Kasumi-1 (cell line): Measurements from ENCODE around the gene RNF212B.
"Not testable (repeated sequence)": the region's sequence is repeated elsewhere in the genome, so short reads cannot be mapped to it uniquely, and the experiment has no call there.

Source experiments
- DNase-seq, 2 experiments: peaks; one replicate each; lab custom pipeline; 2025; lab: John Stamatoyannopoulos, UW

Gene RNF212B

DNA sequence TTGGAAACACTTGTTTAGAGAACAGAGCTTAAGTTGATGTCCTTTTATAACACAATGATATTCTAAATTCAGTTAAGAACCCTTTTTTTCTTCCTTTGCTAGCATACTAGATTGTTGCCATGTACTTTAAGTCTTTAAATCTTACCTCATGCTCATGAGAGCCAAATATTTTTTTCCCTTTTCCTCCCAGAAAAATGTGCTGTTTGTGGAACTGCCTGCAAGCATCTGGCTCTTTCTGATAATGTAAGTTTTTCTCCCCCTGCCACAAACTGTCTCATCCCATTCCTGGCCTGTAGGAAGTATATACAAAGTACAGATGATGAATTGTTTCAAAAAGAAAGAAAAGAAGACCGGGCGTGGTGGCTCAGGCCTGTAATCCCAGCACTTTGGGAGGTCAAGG is 5.3 kb downstream of the RNF212B start:
- no peak for DNase-seq

DNA sequence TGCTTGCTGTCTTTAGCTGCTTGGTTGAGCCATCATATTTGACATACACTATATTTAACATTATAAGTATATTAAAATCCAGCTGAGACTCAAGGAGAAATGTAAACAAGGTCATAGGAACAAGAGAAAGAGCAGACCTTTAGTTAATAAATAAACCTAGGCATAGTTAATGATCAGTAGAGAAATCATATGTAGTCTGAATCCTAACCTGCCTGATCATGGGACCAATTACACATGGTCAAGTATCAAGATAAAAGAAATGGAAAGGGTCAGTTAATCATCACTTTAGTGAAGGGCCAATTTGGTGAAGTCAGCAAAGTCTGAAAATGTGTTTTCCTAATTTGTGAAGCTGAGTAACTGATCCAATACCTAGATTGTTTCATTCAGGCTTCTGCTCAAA is 7.5 kb downstream of the RNF212B start:
- no peak for DNase-seq

DNA sequence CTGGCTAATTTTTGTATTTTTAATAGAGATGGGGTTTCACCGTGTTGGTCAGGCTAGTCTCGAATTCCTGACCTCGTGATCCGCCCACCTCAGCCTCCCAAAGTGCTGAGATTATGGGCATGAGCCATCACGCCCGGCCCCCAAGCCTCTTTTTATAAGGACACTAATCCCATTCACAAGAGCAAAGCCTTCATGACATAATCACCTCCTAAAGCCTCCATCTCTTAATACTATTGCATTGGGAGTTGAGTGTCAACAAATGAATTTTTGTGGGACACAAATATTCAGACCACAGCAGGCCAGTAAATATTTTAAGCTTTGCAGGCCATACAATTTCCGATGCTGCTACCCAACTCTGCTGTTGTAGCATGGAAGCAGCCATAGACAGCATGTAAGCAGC is 10.9 kb downstream of the RNF212B start:
- DNase-seq: no peak

DNA sequence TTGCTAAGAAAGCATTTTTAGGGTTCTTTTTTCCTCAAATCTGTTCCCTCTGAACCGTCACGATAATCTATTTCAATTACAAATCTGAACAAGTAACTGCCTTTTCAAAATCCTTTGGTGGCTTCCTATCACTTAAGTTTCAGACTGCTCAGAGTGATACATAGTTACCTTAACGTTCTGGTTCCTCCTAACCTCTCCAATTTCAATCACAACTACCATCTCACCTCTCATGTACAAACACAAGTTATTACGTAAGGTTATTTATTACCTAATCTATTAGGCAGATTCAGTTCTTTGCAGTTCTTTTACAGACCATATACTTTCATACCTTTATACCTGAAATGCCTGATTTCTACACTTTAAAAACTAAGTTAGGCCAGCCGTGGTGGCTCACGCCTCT is 12.1 kb downstream of the RNF212B start:
- DNase-seq: no peak

DNA sequence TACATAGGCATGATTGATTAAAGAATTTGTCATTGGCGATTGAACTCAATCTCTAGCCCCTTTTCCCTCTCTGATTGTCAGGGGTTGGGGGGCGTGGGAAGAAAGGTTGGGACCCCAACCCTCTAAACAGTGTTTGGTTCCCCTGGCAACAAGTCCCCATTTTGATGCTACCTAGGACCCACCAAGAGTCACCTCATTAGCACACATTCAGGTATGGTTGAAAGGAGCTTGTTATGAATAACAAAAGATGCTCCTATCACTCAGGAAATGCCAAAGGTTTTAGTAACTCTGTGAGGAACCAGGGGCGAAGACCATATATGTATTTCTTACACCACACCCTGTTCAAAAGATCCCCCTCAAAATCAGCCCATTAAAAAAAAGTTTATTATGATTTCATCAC is 14.3 kb downstream of the RNF212B start:
- no peak for DNase-seq

DNA sequence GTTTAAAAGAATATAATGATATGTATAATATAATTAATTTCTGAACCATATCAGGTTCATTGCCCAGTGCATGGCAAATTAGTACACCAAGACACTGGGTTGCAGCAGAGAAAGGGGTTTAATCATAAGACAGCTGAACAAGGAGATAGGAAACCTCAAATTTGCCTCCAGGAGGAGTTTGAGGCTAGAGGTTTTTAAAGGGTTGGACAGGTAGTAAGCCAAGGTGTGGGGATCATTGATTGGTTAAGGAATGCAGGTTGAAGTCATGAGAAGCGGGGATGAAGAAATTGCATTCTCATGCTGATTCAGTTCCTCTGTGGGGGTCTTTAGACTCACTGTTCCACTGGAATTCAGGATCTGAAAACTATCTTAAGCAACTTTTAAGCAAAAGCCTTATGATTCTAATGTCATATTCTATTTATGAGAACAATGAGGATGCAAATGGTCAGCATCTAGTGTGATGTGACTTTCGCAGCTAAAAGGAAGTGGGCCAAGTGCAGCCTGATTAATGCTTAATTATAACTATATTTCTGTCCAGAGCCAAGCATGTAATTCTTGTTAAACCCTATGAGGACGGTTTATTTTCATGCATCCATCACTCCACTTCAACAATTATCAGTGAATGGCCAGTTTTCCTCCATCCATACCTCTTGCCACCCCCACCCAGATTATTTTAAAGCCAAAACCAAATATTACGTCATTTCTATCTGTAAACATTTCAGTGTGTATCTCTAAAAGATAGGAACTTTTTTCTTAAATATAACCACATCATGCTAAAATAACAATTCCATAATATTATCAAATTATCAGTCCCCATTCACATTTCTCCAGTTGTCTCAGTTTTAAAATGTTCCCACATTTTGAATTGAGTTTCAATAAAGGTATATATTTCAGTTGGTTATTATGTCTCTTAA is 14.9 kb downstream of the RNF212B start:
- no peak for DNase-seq

DNA sequence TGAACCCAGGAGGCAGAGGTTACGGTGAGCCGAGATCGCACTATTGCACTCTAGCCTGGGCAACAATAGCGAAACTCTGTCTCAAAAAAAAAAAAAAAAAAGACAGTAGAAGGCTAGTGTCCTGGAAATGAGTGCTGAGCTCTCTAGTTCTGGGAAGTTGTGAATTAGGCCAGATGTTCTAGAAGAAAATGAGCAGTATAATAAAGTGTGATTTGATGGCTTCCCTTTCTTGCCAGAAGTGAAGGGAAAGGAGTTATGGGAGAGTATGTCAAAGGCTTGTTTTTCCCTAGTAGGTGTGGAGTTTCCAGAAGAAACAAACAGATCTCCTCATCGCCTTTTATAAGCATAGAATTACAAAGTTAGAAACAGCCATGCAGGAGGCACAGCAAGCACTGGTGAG is 20.5 kb downstream of the RNF212B start:
- DNase-seq: no peak

DNA sequence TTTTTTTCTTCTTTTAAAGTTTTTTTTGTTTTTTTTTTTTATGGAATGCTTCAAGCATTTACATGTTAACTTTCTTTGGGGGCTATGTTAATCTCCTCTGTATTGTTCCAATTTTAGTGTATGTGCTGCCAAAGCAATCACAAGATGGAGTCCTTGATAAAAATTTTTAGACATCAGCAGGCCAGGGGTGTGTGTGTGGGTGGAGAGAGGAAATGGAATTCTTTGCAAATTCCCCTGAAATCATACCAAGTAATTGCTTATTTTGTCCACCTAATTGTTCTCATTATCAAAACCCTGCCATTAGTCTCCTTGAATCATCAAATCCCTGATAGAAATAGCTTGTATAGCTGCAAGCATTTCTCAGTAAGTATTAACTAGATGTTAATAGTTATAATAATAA is 21.7 kb downstream of the RNF212B start:
- no peak for DNase-seq

DNA sequence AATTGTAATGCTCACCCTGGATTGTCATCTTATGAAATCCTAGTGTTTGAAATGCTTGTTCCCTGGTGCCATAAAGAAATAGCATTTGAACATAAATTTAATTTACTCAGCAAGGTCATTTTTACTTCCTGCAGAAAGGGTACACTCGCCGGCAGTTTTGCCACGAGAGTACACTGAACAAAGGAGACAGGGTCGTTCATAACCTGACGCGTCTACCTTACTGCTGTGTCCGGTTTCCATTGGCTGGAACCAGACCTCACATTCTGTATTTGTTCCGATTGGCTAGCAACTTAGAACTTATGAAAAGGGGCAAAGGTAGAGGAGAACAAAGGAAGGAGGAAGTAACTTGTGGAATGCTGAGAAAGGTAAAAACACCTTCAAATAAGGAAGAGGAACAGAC is 23.1 kb downstream of the RNF212B start:
- DNase-seq: not testable (repeated sequence)

DNA sequence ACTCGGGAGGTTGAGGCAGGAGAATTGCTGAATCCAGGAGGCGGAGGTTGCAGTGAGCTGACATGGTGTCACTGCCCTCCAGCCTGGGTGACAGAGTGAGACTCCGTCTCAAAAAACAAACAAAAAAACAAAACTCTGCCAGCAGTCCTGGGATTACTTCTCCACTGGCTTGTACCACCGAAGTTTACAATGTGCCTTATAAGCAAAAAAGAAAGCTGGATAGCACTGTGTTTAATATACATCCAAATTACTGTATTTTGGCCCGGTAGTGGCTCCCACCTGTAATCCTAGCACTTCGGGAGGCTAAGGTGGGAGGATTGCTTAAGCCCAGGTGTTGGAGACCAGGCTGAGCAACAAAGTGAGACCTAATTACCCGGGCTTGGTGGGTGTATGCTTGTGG is 31.5 kb downstream of the RNF212B start:
- DNase-seq: no peak

DNA sequence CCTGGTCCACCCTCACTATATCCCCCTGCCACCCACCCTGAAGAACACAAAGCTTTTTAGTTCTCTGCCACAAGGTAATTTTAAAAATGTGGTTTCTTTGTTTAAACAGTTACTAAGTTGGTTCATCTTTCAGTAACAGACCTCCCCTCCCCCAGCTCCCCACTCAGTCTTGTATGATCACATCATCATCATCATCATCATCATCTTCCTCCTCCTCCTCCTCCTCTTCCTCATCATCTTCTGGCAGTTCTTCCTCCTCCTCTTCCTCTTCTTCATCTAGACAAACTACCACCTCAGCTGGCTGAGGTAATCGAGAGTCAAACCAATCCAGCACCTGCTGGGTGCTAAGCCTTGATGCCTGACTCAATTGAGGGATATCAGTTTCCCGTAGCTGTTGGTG is 37.7 kb downstream of the RNF212B start:
- no peak for DNase-seq

DNA sequence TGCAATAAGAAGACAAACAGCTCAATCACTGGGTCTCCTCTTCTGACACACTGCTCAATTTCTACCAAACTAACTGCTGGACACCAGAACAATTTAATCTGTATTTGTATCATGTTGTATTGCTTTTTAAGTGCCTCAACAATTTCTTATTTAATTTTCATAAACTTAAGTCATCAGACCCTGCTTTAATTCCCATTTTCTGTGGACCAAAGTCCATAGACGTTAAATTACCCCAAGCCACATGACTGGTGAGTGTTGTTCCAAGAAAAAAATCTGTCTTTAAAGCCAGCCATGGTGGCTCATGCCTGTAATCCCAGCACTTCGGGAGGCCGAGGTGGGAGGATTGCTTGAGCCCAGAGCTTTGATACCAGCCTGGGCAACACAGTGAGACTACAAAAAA is 39.5 kb downstream of the RNF212B start:
- no peak for DNase-seq

DNA sequence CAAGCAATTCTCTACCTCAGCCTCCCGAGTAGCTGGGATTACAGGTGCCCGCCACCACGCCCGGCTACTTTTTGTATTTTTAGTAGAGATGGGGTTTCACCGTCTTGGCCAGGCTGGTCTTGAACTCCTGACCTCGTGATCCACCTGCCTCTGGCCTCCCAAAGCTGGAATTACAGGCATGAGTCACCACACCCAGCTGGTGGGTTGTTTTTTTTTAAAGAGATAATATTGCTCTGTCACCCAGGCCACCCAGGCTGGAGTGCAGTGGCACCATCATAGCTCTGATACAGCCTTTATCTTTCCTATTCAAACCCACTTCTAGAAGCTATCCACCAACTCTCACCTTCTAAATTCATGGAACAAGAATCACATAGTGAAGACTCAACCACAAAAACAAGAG is 40.2 kb downstream of the RNF212B start:
- DNase-seq: not testable (repeated sequence)

DNA sequence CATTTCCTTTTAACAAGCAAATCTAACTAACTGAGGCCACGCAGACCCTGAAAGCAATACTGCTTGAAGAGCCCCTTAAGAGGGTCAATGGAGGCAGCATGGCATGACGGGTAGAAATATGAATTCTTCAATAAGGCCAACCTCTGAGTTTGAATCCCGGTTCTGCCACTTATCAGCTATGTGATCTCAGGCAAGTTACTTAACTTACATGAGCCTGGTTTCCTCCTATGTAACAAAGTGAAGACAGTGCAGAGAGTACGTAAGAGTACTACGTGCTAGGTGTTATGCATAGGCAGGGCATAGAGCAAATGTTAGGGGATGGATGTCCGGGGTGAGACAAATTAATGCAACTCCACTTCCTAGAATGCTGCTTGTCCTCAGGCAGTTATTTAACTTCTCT is 43.5 kb downstream of the RNF212B start:
- no peak for DNase-seq

DNA sequence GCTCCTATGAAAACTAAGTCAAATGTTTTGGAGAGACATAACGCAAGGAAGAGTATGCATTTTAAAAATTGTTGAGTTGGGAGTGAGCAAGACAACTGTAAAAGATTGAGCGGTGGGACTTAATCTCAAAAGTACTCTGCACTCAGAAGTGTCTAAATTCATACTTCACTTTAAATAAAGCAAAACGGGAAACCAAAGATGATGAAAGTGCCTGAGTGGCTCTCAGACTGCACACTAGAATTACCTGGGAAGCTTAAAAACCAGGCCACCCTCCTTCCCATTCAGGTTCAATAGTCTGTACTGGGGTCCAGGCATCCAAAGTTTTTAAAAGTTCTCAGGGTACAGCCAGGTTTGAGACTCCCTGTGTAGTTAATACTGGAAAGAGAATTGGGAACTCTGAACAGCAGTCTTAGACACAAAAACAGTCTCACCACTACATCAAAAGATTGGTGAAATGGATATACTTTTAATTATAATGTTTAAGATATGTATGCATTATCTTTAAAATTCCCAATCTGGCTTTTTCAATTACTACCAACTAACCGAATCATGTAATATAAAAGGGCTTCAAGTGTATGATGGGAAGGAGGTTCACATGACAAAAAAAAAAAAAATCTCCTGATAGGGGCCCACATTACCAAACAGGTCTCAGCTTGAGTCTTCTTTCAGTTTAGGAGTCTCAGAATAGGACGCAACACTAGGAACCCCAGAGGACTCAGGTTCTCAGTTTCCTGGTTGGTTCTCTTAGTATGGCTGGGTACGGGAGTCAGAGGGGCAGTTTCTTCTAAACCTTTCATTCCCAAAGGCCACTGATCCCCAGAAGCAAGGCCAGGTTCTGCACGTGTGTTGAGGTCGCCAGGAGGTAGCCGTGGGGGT is 47.2 kb downstream of the RNF212B start:
- peak; percentile 13 to 36 for DNase-seq

DNA sequence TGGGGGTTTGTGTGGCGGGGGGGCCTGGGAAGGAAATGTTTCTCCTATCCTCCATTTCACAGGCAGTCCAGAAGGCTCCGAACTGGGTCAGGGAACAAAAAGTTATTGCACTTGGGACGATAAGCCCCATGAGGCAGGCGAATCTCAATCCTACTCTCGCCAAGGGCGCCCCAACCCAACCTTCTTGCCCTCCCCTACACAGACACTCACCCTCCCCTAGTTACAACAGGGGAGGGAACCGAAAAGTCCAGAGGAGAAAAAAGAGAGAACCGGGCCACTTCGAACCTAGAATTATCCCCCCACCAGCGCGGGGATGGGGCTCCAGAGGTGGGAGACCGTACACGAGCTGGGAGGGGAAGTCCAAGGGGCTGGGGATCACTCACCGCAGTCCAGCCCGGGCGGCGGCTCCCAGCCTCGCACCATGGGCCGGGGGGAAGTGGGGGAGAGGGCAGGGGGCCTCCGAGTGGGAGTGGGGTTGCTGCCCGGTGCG is 47.8 kb downstream of the RNF212B start:
- DNase-seq: peak; percentile 17 to 49

DNA sequence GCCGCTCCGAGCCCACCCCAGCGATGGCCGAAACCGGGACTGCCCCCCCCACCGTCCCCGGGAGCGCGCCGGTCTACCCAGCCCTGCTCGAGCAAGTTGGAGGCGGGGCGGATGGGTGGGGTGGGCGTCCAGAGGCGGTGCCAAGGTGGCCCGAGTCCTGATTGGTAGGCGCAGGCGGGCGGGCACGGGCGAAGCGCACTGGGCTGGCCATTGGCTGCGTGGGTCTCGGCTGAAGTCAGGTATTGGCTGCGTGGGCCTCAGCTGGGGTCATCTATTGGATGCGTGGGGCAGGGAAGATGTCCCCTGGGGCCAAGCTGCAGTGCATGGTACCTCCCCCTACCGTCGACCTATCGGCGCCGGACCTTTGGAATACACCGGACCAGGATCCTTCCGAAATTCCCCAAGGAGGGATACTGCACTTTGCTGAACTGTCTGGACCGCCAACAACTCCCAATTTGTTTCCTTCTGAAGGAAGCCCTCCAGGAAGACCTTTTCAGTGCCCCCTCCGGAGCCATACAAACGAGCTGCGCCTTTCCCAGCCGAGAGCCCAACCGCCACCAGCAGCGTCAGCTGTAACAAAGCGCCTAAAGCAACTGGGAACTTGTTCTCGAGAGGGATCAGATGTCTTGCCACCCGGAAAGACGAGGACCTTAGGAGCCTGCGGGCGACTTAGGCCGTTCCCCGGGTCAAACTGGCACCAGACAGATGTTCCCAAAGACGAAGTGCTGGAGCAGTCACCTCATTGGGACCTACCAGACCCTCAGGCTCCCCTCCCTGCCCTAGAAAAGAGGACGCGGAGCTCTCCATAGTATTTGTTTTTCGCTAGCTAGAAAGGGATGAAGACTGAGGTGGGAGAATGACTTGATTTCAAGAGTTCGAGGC is 48.5 kb downstream of the RNF212B start, which contains the start of gene HOMEZ:
TSS of gene HOMEZ (minus strand) at position 113 of the 882 bp plus-strand sequence. CDS start 180 bp downstream, outside the sequence.
- DNase-seq: peak; percentile 97

DNA sequence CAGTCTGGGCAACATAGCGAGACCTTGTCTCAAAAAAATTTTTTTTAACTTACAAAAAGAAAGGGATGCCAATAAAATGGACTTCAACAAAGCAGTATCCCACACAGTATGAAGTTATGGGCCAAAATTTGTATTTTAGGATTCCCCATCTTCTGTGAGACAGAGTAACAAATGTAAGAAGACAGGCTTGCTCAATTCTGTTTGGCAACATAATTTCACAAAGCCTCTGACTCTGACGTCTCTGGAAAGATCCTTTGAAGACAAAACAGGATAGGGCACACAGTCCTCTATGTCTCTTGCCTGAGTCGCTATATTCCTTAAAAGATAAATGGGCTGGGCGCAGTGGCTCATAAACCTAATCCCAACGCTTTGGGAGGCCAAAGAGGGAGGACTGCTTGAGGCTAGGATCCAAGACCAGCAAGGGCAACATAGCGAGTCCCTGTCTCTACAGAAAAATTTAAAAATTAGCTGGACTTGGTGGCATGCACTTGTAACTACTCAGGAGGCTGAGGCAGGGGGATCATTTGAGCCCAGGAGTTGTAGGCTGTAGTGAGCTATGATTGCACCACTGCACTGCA is 49.3 kb downstream of the RNF212B start:
- no peak for DNase-seq

DNA sequence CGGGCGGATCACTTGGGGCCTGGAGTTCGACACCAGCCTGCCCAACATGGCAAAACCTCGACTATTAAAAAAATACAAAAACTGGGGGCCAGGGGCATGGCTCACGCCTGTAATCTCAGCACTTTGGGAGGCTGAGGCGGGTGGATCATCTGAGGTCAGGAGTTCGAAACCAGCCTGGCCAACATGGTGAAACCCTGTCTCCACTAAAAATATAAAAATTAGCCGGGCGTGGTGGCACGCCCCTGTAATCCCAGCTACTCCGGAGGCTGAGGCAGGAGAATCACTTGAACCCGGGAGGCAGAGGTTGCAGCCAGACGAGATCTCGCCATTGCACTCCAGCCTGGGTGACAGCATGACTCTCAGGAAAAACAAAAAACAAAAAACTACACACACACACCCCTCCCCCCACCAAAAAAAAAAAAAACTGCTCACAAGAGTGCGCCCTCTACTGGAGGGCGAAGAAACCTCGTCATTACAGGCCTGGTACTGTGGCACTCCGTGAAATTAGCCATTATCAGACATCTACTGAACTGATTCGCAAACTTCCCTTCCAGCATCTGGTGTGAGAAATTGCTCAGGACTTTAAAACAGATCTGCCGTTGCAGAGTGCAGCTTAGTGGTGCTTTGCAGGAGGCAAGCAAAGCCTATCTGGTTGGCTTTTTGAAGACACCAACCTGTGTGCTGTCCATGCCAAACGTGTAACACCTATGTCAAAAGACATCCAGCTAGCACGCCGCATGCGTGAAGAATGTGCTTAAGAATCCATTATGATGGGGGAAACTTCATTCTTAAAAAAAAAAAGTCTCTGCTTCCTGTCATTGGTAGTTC is 57.2 kb downstream of the RNF212B start:
- peak; percentile 54 to 75 for DNase-seq

DNA sequence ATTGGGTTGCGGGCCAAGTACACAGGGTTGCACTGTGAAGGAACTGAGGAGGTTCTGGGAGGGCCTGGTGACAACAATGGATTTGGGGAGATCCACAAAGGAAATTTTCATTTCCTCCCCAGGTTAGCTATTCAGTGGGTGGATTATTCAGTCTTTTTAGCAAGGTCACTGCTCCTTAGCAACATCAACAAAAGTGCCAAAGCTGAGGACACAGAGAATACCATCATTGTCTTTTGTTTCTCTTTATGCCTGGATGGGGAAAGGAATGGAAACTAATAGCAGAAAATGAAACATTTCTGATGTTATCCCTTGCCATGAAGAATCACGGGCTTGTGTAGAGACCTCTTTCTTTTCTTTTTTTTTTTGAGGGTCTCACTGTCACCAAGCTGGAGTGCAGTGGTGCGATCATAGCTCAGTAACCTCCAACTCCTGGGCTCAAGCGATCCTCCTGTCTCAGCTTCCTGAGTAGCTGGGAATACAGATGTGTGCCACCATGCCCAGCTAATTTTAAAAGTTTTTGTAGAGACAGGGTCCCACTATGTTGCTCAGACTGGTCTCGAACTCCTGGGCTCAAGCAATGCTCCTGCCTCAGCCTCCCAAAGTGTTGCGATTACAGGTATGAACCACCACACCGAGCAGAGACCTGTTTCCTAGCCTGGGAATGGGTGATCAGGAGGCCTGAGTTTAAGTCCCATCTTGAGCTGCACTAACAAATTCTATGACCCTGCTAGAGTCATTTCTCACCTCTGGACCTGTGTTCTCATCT is 58.5 kb downstream of the RNF212B start:
- DNase-seq: no peak
